K562 (cell line): ENCODE measurements around the gene DNAH8. TPM values are rescaled to one million over a fixed set of nuclear protein-coding genes. Genes with fewer than 3 reads are reported as not detected.

ENCODE experiments used
- ASH1L ChIP-seq: fragments of 450-650 bp; IDR thresholded peaks from 2 replicates; pipeline ENCODE4 v1.6.1; 2018; ENCODE audit warnings: borderline replicate concordance, mild to moderate bottlenecking, low read depth; ENCODE audit not compliant: partially characterized antibody
- ELK3 ChIP-seq: fragments of 450-650 bp; formaldehyde crosslinking; IDR thresholded peaks from 2 replicates; pipeline ENCODE4 v1.4.0; 2020; ENCODE audit warnings: mild to moderate bottlenecking
- FOXJ2 ChIP-seq: fragments of 200-800 bp; sonication (Bioruptor generic); IDR thresholded peaks from 2 replicates; pipeline ENCODE4 v1.6.1; 2016; ENCODE audit warnings: missing genetic modification characterization, missing compliant biosample characterization
- HDAC1 ChIP-seq, 2 experiments: fragments of 450-650 bp; IDR thresholded peaks; 2 replicates each; pipeline ENCODE4 v1.6.1; 2016 to 2017; ENCODE audit warnings: inconsistent platforms in 1 of 2, mild to moderate bottlenecking in 1 of 2, moderate library complexity in 1 of 2
- KDM2B ChIP-seq: fragments of 250-450 bp; sonication (Bioruptor Pico); IDR thresholded peaks from 2 replicates; pipeline ENCODE4 v1.8.0; 2021; ENCODE audit warnings: mild to moderate bottlenecking, moderate library complexity
- MNT ChIP-seq, 2 experiments: fragments of 450-650 bp; conservative IDR thresholded peaks; 2 replicates each; pipeline ENCODE4 v1.6.1; 2017; ENCODE audit warnings: mild to moderate bottlenecking in 2 of 2, moderate library complexity in 2 of 2
- MTA3 ChIP-seq: fragments of 450-650 bp; formaldehyde crosslinking; IDR thresholded peaks from 2 replicates; pipeline ENCODE4 v1.6.1; 2017; ENCODE audit warnings: mild to moderate bottlenecking, borderline replicate concordance
- MYNN ChIP-seq, 2 experiments: sonication (generic); formaldehyde crosslinking in 1 of 2; IDR thresholded peaks; 2 replicates each; pipeline versions ENCODE4 v1.5.0 to v1.6.1; 2016 to 2020; ENCODE audit warnings: antibody characterized with exemption in 1 of 2, missing genetic modification reagents in 1 of 2
- NCOA6 ChIP-seq: fragments of 450-650 bp; IDR thresholded peaks from 2 replicates; pipeline ENCODE4 v1.6.1; 2017; ENCODE audit warnings: mild to moderate bottlenecking
- PKNOX1 ChIP-seq: fragments of 450-650 bp; IDR thresholded peaks from 2 replicates; pipeline ENCODE4 v1.6.1; 2016
- PPARD ChIP-seq: fragments of 250-450 bp; sonication (Bioruptor Pico); IDR thresholded peaks from 2 replicates; pipeline ENCODE4 v1.8.0; 2022; ENCODE audit warnings: inconsistent platforms, mild to moderate bottlenecking, moderate library complexity
- RBFOX2 ChIP-seq: fragments of 200-400 bp; formaldehyde crosslinking; IDR thresholded peaks from 2 replicates; pipeline ENCODE4 v1.6.1; 2017; ENCODE audit warnings: low read depth, mild to moderate bottlenecking, low read length, moderate library complexity
- SP1 ChIP-seq: sonication (generic); formaldehyde crosslinking; IDR thresholded peaks from 2 replicates; pipeline ENCODE4 v1.8.1; 2022; ENCODE audit warnings: mild to moderate bottlenecking, missing genetic modification reagents
- ZNF174 ChIP-seq: fragments of 250-450 bp; sonication (Bioruptor Pico); IDR thresholded peaks from 2 replicates; pipeline ENCODE4 v1.4.0; 2020; ENCODE audit warnings: mild to moderate bottlenecking
- ZNF253 ChIP-seq: fragments of 250-450 bp; sonication (Bioruptor Pico); conservative IDR thresholded peaks from 2 replicates; pipeline ENCODE4 v1.6.1; 2021; ENCODE audit warnings: mild to moderate bottlenecking
- ZNF263 ChIP-seq: sonication (generic); formaldehyde crosslinking; IDR thresholded peaks from 2 replicates; pipeline ENCODE4 v1.8.0; 2022; ENCODE audit warnings: mild to moderate bottlenecking, missing genetic modification reagents, borderline replicate concordance
- ZNF395 ChIP-seq: fragments of 200-800 bp; sonication (Bioruptor generic); IDR thresholded peaks from 2 replicates; pipeline ENCODE4 v1.6.1; 2017; ENCODE audit warnings: missing genetic modification characterization, missing compliant biosample characterization
- ZNF592 ChIP-seq: fragments of 450-650 bp; IDR thresholded peaks from 2 replicates; pipeline ENCODE4 v1.6.1; 2017; ENCODE audit warnings: antibody characterized with exemption, mild to moderate bottlenecking
- ZNF778 ChIP-seq: fragments of 450-650 bp; formaldehyde crosslinking; IDR thresholded peaks from 2 replicates; pipeline ENCODE4 v1.4.0; 2020; ENCODE audit warnings: mild to moderate bottlenecking, moderate library complexity
- polyA plus RNA-seq, 8 experiments: library from polyadenylated mRNA; depleted of rRNA in 4 of 8; stranded (reverse) in 5 of 8; unstranded in 3 of 8; fragments of >200 nt; fragmentation: Nextera tagmentation in 2 of 8; fragmentation: Illumina TruSeq in 1 of 8; extraction: Ambion mirVana in 2 of 8; extraction: Trizol in 1 of 8; gene quantifications; 2 replicates each; pipeline versions ENCODE4 v1.2.1 to v1.2.3, GENCODE V29; 2011 to 2014; ENCODE audit warnings: inconsistent platforms in 1 of 8, missing spikeins in 1 of 8
- total RNA-seq, 7 experiments: library from RNA; depleted of rRNA in 6 of 7; stranded (reverse); fragments of >200 nt in 6 of 7; fragmentation: Illumina TruSeq in 2 of 7; extraction: Trizol in 2 of 7; gene quantifications; 2 replicates each; pipeline versions ENCODE4 v1.2.1 to v1.2.3, GENCODE V29; 2011 to 2021; ENCODE audit warnings: low replicate concordance in 1 of 7

Gene DNAH8
- total and polyA plus RNA-seq, 9 of the 15 experiments (the other 6 are each of a cell fraction or from before 2014, with no cell fraction given), result 1.2 to 4.2 (median 2.9) TPM

GRCh38 chr6:38722727-38723334 lies 7.7 kb downstream of the DNAH8 start (continued):
- TF ChIP-seq MYNN (IDR thresholded peaks at IDR 0.05) (no peak), MYNN (CRISPR knock-in tag; IDR thresholded peaks at IDR 0.05) (no peak), ZNF253 (CRISPR knock-in tag) (no peak), NCOA6 (no peak), ZNF592 (no peak), ZNF395 (CRISPR knock-in tag) (no peak), FOXJ2 (tag) (no peak), HDAC1 (IDR thresholded peaks at IDR 0.05) (peak in 1 of 2 experiments; percentile 65; a peak in 1 of 4 replicates), ELK3 (no peak), ASH1L (no peak), MTA3 (no peak; the same call in 1 of the 2 replicates), PKNOX1 (no peak), ZNF174 (CRISPR knock-in tag) (no peak), SP1 (CRISPR knock-in tag) (no peak), RBFOX2 (peak; percentile 72), PPARD (CRISPR knock-in tag) (no peak), KDM2B (CRISPR knock-in tag) (no peak), MNT (conservative IDR thresholded peaks at IDR 0.05) (peak in 1 of 2 experiments; percentile 27; a peak in 2 of 4 replicates), ZNF263 (CRISPR knock-in tag) (peak; percentile 81), ZNF778 (no peak)
